H1 (cell line): ENCODE data around the gene ZNF629. TPM values are rescaled to one million over a fixed set of nuclear protein-coding genes. Genes with fewer than 3 reads are reported as not detected.

ENCODE experiments used
- CTCF ChIA-PET: fragments of 300-600 bp; sonication (Branson Sonifier 250); formaldehyde crosslinking; loops from one replicate; lab custom pipeline; 2021; ENCODE audit not compliant: partially characterized antibody; lab: Charles Lee
- POLR2A ChIA-PET: fragments of 300-600 bp; sonication (Branson Sonifier 250); formaldehyde crosslinking; loops from one replicate; lab custom pipeline; 2021; ENCODE audit warnings: inconsistent platforms; ENCODE audit not compliant: partially characterized antibody; lab: Charles Lee
- DNase-seq, 2 experiments: peaks; one replicate each; pipeline versions ENCODE4 v3.0.0 to v3.0.0-alpha.2; 2010 to 2022; ENCODE audit warnings: low spot score in 2 of 2, low read depth in 1 of 2, mixed read lengths in 1 of 2
- FAIRE-seq: peaks from 2 replicates; lab custom pipeline; 2011; peaks lifted over from hg19 to GRCh38; lab: Jason Lieb, UNC
- H2AFZ ChIP-seq: 2 replicates; pipeline ENCODE4 v1.8.1; 2012; ENCODE audit warnings: low read length, inconsistent platforms
- H2AK5ac ChIP-seq: 2 replicates; pipeline ENCODE4 v1.6.1; 2013; ENCODE audit warnings: low read depth, low read length
- H2BK120ac ChIP-seq: replicated peaks from 2 replicates; pipeline ENCODE3; 2013; ENCODE audit warnings: low read depth, low read length, inconsistent platforms
- H2BK12ac ChIP-seq: 2 replicates; pipeline ENCODE4 v1.6.1; 2013; ENCODE audit warnings: low read depth, low read length
- H2BK15ac ChIP-seq: 2 replicates; pipeline ENCODE4 v1.6.1; 2013; ENCODE audit warnings: low read length
- H2BK20ac ChIP-seq: 2 replicates; pipeline ENCODE4 v1.6.1; 2013; ENCODE audit warnings: low read length
- H2BK5ac ChIP-seq: 2 replicates; pipeline ENCODE4 v1.6.1; 2013; ENCODE audit warnings: low read depth, low read length
- H3K14ac ChIP-seq: 2 replicates; pipeline ENCODE4 v1.6.1; 2013; ENCODE audit warnings: inconsistent platforms; ENCODE audit not compliant: insufficient read length
- H3K18ac ChIP-seq: 2 replicates; pipeline ENCODE4 v1.6.1; 2013; ENCODE audit warnings: low read length; ENCODE audit errors: extremely low read depth
- H3K23ac ChIP-seq: 2 replicates; pipeline ENCODE4 v1.6.1; 2013; ENCODE audit warnings: inconsistent platforms; ENCODE audit not compliant: insufficient read length
- H3K23me2 ChIP-seq: 2 replicates; pipeline ENCODE4 v1.6.1; 2013; ENCODE audit warnings: low read depth, low read length
- H3K27ac ChIP-seq: 2 replicates; pipeline ENCODE4 v1.6.1; 2011; ENCODE audit warnings: low read depth, low read length, inconsistent platforms
- H3K27me3 ChIP-seq, 4 experiments: replicated peaks in 1 of 4; 1 replicate in 1 of 4; 2 replicates in 3 of 4; pipeline versions ENCODE4 v1.6.1 to v1.8.1; 2011 to 2013; ENCODE audit warnings: low read length in 3 of 4, mild to moderate bottlenecking in 3 of 4, inconsistent platforms in 2 of 4, mixed read lengths in 2 of 4, moderate library complexity in 1 of 4; ENCODE audit not compliant: control insufficient read depth in 3 of 4, insufficient read depth in 3 of 4; ENCODE audit errors: extremely low read depth in 1 of 4
- H3K36me3 ChIP-seq, 4 experiments: 2 replicates each; pipeline versions ENCODE4 v1.6.1 to v1.8.1; 2011 to 2013; ENCODE audit warnings: mild to moderate bottlenecking in 4 of 4, low read length in 3 of 4, moderate library complexity in 2 of 4, control low read depth in 1 of 4, inconsistent platforms in 1 of 4; ENCODE audit not compliant: insufficient read depth in 4 of 4, control insufficient read depth in 2 of 4
- H3K4ac ChIP-seq: replicated peaks from 2 replicates; pipeline ENCODE3; 2013; ENCODE audit warnings: low read length, low read depth, mixed read lengths, inconsistent platforms; ENCODE audit not compliant: insufficient read length
- H3K4me1 ChIP-seq, 4 experiments: replicated peaks in 1 of 4; 1 replicate in 1 of 4; 2 replicates in 3 of 4; pipeline versions ENCODE4 v1.6.1 to v1.8.1; 2011 to 2013; ENCODE audit warnings: low read length in 3 of 4, inconsistent platforms in 2 of 4, mixed read lengths in 1 of 4; ENCODE audit not compliant: insufficient read depth in 4 of 4, control insufficient read depth in 3 of 4
- H3K4me2 ChIP-seq, 2 experiments: 2 replicates each; pipeline versions ENCODE4 v1.6.1 to v1.8.1; 2011 to 2013; ENCODE audit warnings: low read depth in 2 of 2, low read length in 2 of 2, control low read depth in 1 of 2, inconsistent platforms in 1 of 2, mild to moderate bottlenecking in 1 of 2; ENCODE audit not compliant: insufficient read depth in 1 of 2
- H3K4me3 ChIP-seq, 4 experiments: fragments of 200-600, 300-600 bp in 1 of 4; sonication (generic), shearing (Covaris generic), sonication (Bioruptor Twin) in 1 of 4; 2 replicates each; pipeline versions ENCODE4 v1.5.1 to v1.8.1; 2011 to 2016; ENCODE audit warnings: low read length in 4 of 4, low read depth in 3 of 4, control low read depth in 2 of 4, inconsistent platforms in 2 of 4, mild to moderate bottlenecking in 2 of 4, mixed read lengths in 1 of 4, moderate library complexity in 1 of 4; ENCODE audit not compliant: insufficient read depth in 2 of 4; ENCODE audit errors: extremely low read depth in 1 of 4
- H3K56ac ChIP-seq: replicated peaks from 2 replicates; pipeline ENCODE3; 2013; ENCODE audit warnings: low read depth, mild to moderate bottlenecking, mixed read lengths, low read length, inconsistent platforms; ENCODE audit not compliant: insufficient read length
- H3K79me1 ChIP-seq: 2 replicates; pipeline ENCODE4 v1.6.1; 2013; ENCODE audit warnings: low read depth, low read length, control low read depth
- H3K79me2 ChIP-seq, 2 experiments: 2 replicates each; pipeline versions ENCODE4 v1.6.1 to v1.8.1; 2012 to 2013; ENCODE audit warnings: low read length in 2 of 2, mild to moderate bottlenecking in 2 of 2, inconsistent platforms in 1 of 2; ENCODE audit not compliant: insufficient read depth in 2 of 2, control insufficient read depth in 1 of 2
- H3K9ac ChIP-seq, 4 experiments: replicated peaks in 1 of 4; 1 replicate in 1 of 4; 2 replicates in 3 of 4; pipeline versions ENCODE4 v1.6.1 to v1.8.1; 2011 to 2013; ENCODE audit warnings: low read depth in 3 of 4, low read length in 3 of 4, control low read depth in 2 of 4, mild to moderate bottlenecking in 2 of 4, moderate library complexity in 2 of 4, inconsistent platforms in 1 of 4; ENCODE audit errors: extremely low read depth in 1 of 4
- H3K9me3 ChIP-seq, 2 experiments: 2 replicates each; pipeline versions ENCODE4 v1.6.1 to v1.8.1; 2012 to 2013; ENCODE audit warnings: mild to moderate bottlenecking in 2 of 2, moderate library complexity in 2 of 2, control low read depth in 1 of 2, inconsistent platforms in 1 of 2, low read depth in 1 of 2, low read length in 1 of 2, mixed read lengths in 1 of 2; ENCODE audit not compliant: insufficient read depth in 2 of 2
- H4K20me1 ChIP-seq, 2 experiments: replicated peaks in 1 of 2; 2 replicates each; pipeline versions ENCODE3 to v1.8.1; 2011 to 2013; ENCODE audit warnings: inconsistent platforms in 2 of 2, low read length in 2 of 2, mild to moderate bottlenecking in 1 of 2; ENCODE audit not compliant: insufficient read depth in 2 of 2, control insufficient read depth in 1 of 2
- H4K5ac ChIP-seq: 2 replicates; pipeline ENCODE4 v1.6.1; 2013; ENCODE audit warnings: low read length, low read depth, mixed read lengths, inconsistent platforms; ENCODE audit not compliant: insufficient read length
- H4K8ac ChIP-seq: 2 replicates; pipeline ENCODE4 v1.8.0; 2013; ENCODE audit warnings: mild to moderate bottlenecking, moderate library complexity, low read length, inconsistent platforms; ENCODE audit not compliant: insufficient read depth; ENCODE audit errors: extremely low read depth
- H4K91ac ChIP-seq: replicated peaks from 2 replicates; pipeline ENCODE3; 2013; ENCODE audit warnings: low read length, mixed read lengths, inconsistent platforms; ENCODE audit not compliant: insufficient read length
- CBX8 ChIP-seq: fragments of 300-800, 300-1000 bp; sonication (generic); IDR thresholded peaks from 2 replicates; pipeline ENCODE4 v1.7.1; 2016; ENCODE audit warnings: low read depth, low read length, borderline replicate concordance
- NRF1 ChIP-seq: IDR thresholded peaks from 2 replicates; pipeline ENCODE4 v1.6.1; 2011; ENCODE audit warnings: mild to moderate bottlenecking, low read depth, low read length, improper control_type of control experiment
- POLR2AphosphoS5 ChIP-seq: IDR thresholded peaks from 2 replicates; pipeline ENCODE4 v1.6.1; 2011; ENCODE audit warnings: low read depth, low read length
- SIN3A ChIP-seq, 2 experiments: IDR thresholded peaks in 1 of 2; conservative IDR thresholded peaks in 1 of 2; 2 replicates each; pipeline ENCODE4 v1.6.1; 2011 to 2012; ENCODE audit warnings: low read length in 2 of 2, improper control_type of control experiment in 1 of 2, low read depth in 1 of 2, mild to moderate bottlenecking in 1 of 2
- SIRT6 ChIP-seq: IDR thresholded peaks from one replicate; pipeline ENCODE4 v1.7.1; 2012; ENCODE audit warnings: low read length, inconsistent platforms
- SP1 ChIP-seq: IDR thresholded peaks from 2 replicates; pipeline ENCODE4 v1.6.1; 2011; ENCODE audit warnings: low read depth, low read length
- YY1 ChIP-seq: IDR thresholded peaks from 2 replicates; pipeline ENCODE4 v1.6.1; 2011; ENCODE audit warnings: low read depth, mild to moderate bottlenecking, low read length
- WGBS, 2 experiments: shearing (Covaris generic) in 1 of 2; methylation state at CpG; one replicate each; pipeline versions ENCODE4 v1.1.6 to v1.1.7; 2013 to 2015; ENCODE audit warnings: low lambda C conversion rate in 2 of 2, mixed read lengths in 2 of 2, inconsistent platforms in 1 of 2, low coverage in 1 of 2, missing lambda C conversion rate in 1 of 2; ENCODE audit not compliant: insufficient replicate concordance in 2 of 2, insufficient coverage in 1 of 2, insufficient read length in 1 of 2; ENCODE audit errors: extremely low coverage in 1 of 2, missing lambda C conversion rate in 1 of 2; 5-methylcytosine and 5-hydroxymethylcytosine counted together
- polyA plus RNA-seq, 7 experiments: library from polyadenylated mRNA; depleted of rRNA in 3 of 7; stranded (reverse) in 5 of 7; unstranded in 2 of 7; fragments of >200 nt in 5 of 7; fragments of 200-250 nt in 2 of 7; gene quantifications; 1 replicate in 5 of 7; 2 replicates in 1 of 7; 4 replicates in 1 of 7; pipeline versions ENCODE4 v1.2.1 to v1.2.3, GENCODE V29; 2011 to 2013; ENCODE audit warnings: missing spikeins in 2 of 7, mixed read lengths in 2 of 7
- total RNA-seq: library from RNA; stranded (reverse); fragmentation: NEBNext Ultra II Directional; extraction: Animal tissue kit (Norgen Biotek cat#: 25700); gene quantifications from 2 replicates; pipeline ENCODE4 v1.2.1, GENCODE V29; 2021

ZNF629 gene
- total and polyA plus RNA-seq, 2 of the 8 experiments (the other 6 are each of a cell fraction or from before 2014, with no cell fraction given), result 11.0 to 19.5 TPM

DNA sequence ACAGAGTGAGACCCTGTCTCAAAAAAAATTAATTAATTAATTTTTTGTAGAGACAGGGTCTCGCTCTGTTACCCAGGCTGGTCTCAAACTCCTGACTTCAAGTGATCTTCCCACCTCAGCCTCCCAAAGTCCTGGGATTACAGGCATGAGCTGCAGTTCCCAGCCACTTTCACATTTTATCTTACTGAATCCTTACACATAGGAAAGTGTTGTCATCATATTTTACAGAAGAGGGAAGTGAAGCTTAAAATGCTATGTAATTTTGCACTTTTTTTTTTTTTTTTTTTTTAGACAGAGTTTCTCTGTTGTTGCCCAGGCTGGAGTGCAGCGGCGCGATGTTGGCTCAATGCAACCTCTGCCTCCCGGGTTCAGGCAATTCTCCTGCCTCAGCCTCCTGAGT is 21.1 kb upstream of the ZNF629 start:
- no peaks in the 10 kb centered on the region for H3K9me3 ChIP-seq
- H4K91ac ChIP-seq, result no peak overlapping the region
- no peak overlapping the region for H3K4me3 ChIP-seq
- no peaks in the 10 kb centered on the region for H3K36me3 ChIP-seq
- H2AK5ac ChIP-seq, result no peak overlapping the region
- ChIA-PET POLR2A (interaction anchor here (1.1 to 4.0 kb wide), 3 partner anchors 11 to 85 kb away, joined by 3 to 25 read pairs (median 4); partner anchors contain the start of gene BCL7C), CTCF (interaction anchor here (1.1 to 1.4 kb wide), 4 partner anchors 11 to 25 kb away, joined by 3 to 5 read pairs (median 4); no protein-coding TSS in a partner anchor)
- no peaks in the 10 kb centered on the region for H3K79me2 ChIP-seq
- no peak overlapping the region for H3K4me2 ChIP-seq
- H4K5ac ChIP-seq, result no peak overlapping the region
- H4K8ac ChIP-seq, result no peak overlapping the region
- H3K27ac ChIP-seq, result no peak overlapping the region
- no peak overlapping the region for H3K23ac ChIP-seq
- 93% methylated on average over 2 of the region's 5 CpGs; no CpG with 5 or more reads in 1 of the 2 experiments for WGBS, 2 experiments
- H4K20me1 ChIP-seq, result no peaks in the 10 kb centered on the region
- no peaks in the 10 kb centered on the region for H3K79me1 ChIP-seq
- no peak overlapping the region for H2BK5ac ChIP-seq
- no peak overlapping the region for H3K14ac ChIP-seq
- peaks cover 10% of the 10 kb centered on the region; the same call in 1 of the 2 replicates for H3K23me2 ChIP-seq
- no peak overlapping the region for H2BK12ac ChIP-seq
- no peak overlapping the region for H3K18ac ChIP-seq
- DNase-seq (no peak), FAIRE-seq (no peak)
- H3K4ac ChIP-seq, result no peak overlapping the region
- H2BK120ac ChIP-seq, result no peak overlapping the region
- H3K56ac ChIP-seq, result no peak overlapping the region
- H3K9ac ChIP-seq, result no peak overlapping the region
- H3K27me3 ChIP-seq, result peaks cover 0 to 19% (median 10%) of the 10 kb centered on the region in 4 experiments; a peak in 6 of 7 replicates
- H2AFZ ChIP-seq, result no peak overlapping the region
- H2BK15ac ChIP-seq, result no peak overlapping the region
- H2BK20ac ChIP-seq, result no peak overlapping the region
- peaks cover 0 to 6% (median 4%) of the 10 kb centered on the region in 4 experiments; a peak in 4 of 7 replicates for H3K4me1 ChIP-seq
- no peak for TF ChIP-seq YY1
- TF ChIP-seq SIN3A (conservative IDR thresholded peaks at IDR 0.05 in 1 of 2, IDR thresholded peaks at IDR 0.05 in 1 of 2; ENCODE audit: low read depth in 1 of 2, low read length in 2 of 2), result no peak
- TF ChIP-seq NRF1, result no peak
- TF ChIP-seq SIRT6, result no peak
- no peak for TF ChIP-seq SP1
- no peak for TF ChIP-seq POLR2AphosphoS5
- no peak for TF ChIP-seq CBX8
